GM12874 (cell line): Measurements from ENCODE around the gene UGT1A7.

Experiments used
- CTCF ChIP-seq: IDR thresholded peaks from 2 replicates; pipeline ENCODE4 v1.5.1; 2011; ENCODE audit warnings: low read depth, mild to moderate bottlenecking, control low read depth, low read length, moderate library complexity; ENCODE audit not compliant: insufficient read depth

Gene UGT1A7

GRCh38 chr2:233673896-233674295 is 7.8 kb upstream of the UGT1A7 start:
- no peak for TF ChIP-seq CTCF

DNA sequence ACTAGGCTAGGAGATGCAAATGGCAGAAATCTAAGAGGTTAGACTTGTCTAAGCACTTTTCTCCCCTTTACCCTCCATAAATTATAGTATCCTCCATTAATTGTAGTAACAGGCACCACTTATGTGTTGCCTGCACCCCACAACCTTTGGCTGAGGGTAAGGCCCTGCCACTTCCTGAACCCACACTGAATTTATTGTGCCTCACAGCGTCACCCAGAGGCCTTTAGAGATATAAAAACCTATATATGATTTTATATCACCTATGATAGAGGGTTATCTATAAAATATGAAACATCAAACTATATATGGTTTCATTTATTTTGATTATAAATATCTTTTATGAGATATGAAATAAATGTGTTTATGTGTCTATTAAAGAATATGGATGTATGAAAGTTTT is 7.4 kb upstream of the UGT1A7 start:
- no peak for TF ChIP-seq CTCF

GRCh38 chr2:233674995-233675394 is 6.7 kb upstream of the UGT1A7 start:
- no peak for TF ChIP-seq CTCF

DNA sequence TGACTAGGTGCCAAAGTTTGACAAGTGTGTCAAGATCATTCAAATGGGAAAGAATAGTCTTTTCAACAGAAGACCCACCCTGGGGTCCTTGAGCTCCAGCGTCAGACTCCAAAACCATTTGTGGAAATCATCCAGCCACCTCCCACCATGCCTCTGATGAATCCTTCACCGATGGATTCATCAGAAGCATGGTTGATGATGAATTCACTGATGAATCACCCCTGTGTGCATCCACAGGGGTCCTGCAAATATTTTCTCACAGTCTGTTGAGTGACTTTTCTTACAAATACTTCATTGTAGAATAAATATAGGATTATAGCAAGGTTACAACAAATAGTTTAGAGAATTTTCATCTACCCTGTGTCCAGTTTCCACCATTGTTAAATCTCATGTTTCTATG is 5.7 kb upstream of the UGT1A7 start:
- TF ChIP-seq CTCF: no peak

GRCh38 chr2:233679196-233679595 is 2.5 kb upstream of the UGT1A7 start:
- no peak for TF ChIP-seq CTCF

GRCh38 chr2:233680361-233681045 is 1.2 kb upstream of the UGT1A7 start:
- no peak for TF ChIP-seq CTCF

DNA sequence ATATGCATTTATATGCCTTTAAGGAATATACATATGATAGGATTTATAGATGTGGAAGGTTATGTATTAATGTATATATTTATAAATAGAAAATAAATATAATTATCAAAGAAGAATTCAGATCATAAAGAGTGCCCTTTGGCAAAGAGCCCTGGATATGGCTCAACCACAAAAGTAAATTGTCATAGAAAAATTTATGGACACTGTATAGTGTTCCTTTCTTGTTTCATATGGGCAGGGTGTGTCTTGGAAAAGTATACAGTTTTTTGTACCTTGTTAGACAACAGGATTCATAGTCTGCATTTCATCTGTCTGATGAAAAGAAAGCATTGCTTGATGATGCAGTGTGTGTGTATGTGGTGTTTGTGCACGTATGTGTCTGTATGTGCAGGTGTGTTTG is 2.9 kb downstream of the UGT1A7 start:
- no peak for TF ChIP-seq CTCF
